Measurements from ENCODE around the gene ISYNA1. TPM values are rescaled to one million over a fixed set of nuclear protein-coding genes. Genes with fewer than 3 reads are reported as not detected.

ISYNA1 gene
- polyA plus RNA-seq, 3 donors, result 3.7 TPM; not detected in 2

GRCh38 chr19:18460900-18461299 lies 23.0 kb upstream of the ISYNA1 start:
- H3K9me3 ChIP-seq (replicated peaks in 1 of 2; ENCODE audit: control insufficient read depth in 1 of 2, insufficient read depth in 1 of 2, low read length in 2 of 2), result no peaks in the 10 kb centered on the region
- 95% methylated on average over 9 of the region's 12 CpGs for WGBS (ENCODE audit: insufficient coverage)

More at GRCh38 chr19:18460900-18461299, 23.0 kb upstream of the ISYNA1 start:
- Histone ChIP-seq H3K9ac (ENCODE audit: insufficient read depth, low read length, poor library complexity, severe bottlenecking) (no peak overlapping the region), H3K4me3 (replicated peaks in 1 of 3; ENCODE audit: low read depth in 2 of 3, low read length in 3 of 3) (no peak overlapping the region), H3K27me3 (ENCODE audit: control insufficient read depth in 2 of 2, insufficient read depth in 2 of 2, low read length in 2 of 2) (no peaks in the 10 kb centered on the region), H4K20me1 (ENCODE audit: insufficient read depth, low read length) (peaks cover 100% of the 10 kb centered on the region), H3K27ac (ENCODE audit: low read depth in 1 of 2, low read length in 2 of 2) (no peak overlapping the region), H3K4me1 (ENCODE audit: control insufficient read depth in 1 of 2, insufficient read depth in 2 of 2, low read length in 2 of 2) (peaks cover 0 to 15% of the 10 kb centered on the region in 2 donors), H3K4me2 (replicated peaks; ENCODE audit: extremely low read depth, low read length, poor library complexity, severe bottlenecking) (no peak overlapping the region), H3K79me2 (ENCODE audit: insufficient read depth, low read length) (peaks cover 15% of the 10 kb centered on the region), H2AFZ (ENCODE audit: insufficient read depth, low read depth, low read length, poor library complexity, severe bottlenecking) (no peak overlapping the region), H3K36me3 (replicated peaks in 1 of 2; ENCODE audit: control insufficient read depth in 1 of 2, insufficient read depth in 2 of 2, low read length in 2 of 2) (peaks cover 81 to 100% of the 10 kb centered on the region in 2 donors)
- no peak for TF ChIP-seq CTCF (IDR thresholded peaks at IDR 0.05)
- H3K4me3 Mint-ChIP-seq, result no peak overlapping the region
- no peak overlapping the region for H3K27ac Mint-ChIP-seq
- intact Hi-C loops (cut with micrococcal nuclease), result loop anchor here in 1 of 2 donors (5.0 kb wide), 1 partner anchor 126 kb away; the partner anchor contains the start of gene REX1BD
- DNase-seq, result no peak
- peaks cover 0 to 3% (median 0%) of the 10 kb centered on the region in 3 donors for H3K27me3 Mint-ChIP-seq (ENCODE audit: low read depth in 3 of 3)
- peaks cover 10% of the 10 kb centered on the region for H3K4me1 Mint-ChIP-seq
- H3K9me3 Mint-ChIP-seq, result no peaks in the 10 kb centered on the region
- H3K36me3 Mint-ChIP-seq, result peaks cover 81 to 97% of the 10 kb centered on the region in 2 donors
